ENCODE results near the gene SMAD5.

The SMAD5 gene

DNA sequence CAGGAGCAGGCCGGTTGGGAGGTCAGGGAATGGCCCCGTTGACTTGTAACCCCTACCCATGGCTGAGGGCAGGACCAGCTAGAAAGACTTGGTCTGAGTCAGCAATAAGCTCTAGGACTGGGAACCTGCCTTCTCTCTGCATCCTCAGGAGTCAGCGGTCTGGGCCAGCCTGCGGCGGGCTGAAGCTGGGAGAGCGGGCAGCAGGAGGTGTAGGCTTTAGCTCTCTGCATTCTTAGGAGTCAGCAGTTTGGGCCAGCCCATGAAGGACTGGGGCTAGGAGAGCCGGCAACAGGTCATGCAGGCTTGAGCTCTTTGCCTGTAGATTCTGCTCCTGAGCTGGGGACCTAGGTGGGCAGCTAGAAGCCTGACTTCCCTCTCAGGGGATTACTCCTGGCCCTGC is 66.8 kb downstream of the SMAD5 start:
- no peak for DNase-seq

DNA sequence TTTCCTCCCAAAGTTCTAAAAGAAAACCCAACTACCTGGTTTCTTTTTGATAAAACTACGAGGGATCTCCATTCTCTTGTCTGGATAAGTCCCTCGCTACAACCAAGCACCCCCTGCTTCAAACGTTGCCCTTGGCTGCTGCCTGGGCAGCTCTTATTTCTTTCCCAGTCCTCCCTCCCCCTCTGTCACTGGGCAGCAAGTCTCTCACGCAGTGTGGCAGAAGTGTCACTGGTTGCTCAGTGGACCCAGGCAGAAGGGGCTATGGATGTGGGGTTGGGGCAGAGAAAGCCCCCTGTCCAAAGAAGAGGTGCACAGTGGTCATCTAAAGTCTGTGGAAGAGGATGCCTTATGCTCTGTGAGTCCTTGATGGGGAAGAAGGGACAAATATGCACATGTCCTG is 67.5 kb downstream of the SMAD5 start:
- DNase-seq: no peak

DNA sequence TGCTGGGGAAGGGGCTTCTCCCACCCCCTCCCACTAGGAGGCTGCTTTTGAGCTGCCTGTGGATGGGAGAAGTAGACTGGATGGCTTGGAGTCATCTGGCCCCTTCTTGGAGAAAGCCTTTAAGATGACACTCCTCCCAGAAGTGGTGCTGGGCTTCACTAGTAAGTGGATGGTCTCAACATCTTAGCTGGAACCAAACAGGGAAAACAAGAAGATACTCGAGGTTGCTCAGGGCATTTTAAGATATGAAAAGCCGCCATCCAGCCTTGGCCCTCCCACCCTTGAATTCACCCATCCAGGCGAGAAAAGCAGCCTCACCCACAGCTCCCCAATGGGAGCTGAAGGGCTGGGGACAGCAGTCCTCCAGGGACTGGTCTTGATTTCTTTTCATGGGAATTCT is 68.1 kb downstream of the SMAD5 start:
- no peak for DNase-seq

DNA sequence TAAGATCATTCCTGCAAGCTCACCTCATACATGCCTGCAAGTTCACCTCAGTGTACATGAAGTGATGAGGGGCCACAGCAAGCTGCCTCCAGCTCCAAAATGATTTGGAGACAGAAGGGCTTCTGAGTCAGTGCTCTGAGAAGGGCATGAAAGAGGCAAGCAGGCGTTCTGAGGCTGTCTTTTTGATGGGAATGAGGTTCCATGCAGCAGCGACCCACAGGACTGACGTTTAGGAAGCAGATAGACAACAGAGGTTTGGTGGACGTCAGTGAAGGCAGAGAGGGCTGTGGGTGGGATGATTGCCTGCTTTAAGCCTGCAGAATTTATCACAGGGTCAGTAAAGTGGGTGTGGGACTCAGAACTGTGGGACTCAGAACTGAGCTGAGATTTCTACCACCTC is 69.2 kb downstream of the SMAD5 start:
- no peak for DNase-seq

DNA sequence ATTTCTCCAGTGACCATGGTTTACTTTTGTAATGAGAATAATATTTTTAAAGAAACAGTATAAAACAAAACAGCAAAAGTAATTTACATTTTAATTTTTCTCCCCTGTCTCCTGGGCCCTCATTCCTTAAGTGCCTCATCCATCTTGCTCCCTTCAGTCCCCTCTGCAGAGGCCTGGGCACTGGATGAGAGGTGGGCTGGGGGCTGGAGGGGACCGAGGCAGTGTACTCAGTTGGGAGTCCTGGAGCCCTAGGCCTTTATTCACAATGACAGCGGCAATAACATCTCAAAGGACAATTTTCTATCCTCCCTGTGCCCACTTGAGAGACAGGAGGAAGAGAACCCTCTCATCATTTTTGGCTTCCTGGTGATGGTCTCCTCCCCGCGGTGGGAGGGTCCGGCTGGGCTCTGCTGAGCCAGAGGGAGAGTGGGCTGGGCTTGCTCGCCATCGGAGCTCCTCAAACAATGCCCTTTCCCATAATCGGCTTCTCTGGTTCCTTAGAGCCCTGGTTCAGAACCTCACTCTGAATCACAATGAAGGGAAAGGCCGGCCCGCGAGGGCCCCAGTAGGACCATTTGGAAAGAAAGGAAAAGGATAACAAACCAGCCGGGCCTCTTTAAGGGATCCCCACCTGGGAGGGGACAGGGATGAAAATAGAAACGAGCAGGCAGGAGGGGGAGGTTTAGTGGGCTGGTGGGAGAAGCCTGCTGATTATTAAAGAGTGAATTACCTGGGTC is 70.0 kb downstream of the SMAD5 start:
- DNase-seq: no peak

DNA sequence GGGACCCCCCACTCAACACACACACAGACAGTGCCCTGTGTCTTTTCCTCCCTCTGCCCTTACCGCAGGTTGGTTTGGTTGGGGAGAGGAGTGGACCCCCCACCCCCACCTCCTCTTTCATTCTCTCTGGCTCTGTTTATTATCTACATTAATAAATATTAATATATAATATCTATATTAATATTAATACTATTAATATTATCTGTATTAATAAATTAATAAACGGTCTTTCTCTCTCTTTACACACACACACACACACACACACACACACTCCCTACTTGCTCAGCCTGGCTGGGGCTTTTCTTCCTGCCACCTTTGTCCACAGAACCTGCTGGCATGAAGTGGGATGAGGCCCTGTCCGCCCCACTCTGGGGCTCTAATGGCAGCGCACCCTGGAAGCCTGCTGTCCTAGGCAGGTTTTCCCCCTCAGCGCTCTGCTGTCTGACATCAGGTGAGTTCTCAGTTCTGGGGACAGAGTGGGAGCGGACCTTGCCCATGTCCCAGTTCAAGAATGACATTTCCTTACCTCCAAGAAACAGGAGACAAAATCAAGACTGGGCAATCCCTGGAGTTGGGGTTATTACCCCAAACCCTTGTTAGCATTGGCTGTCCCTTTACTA is 70.8 kb downstream of the SMAD5 start:
- no peak for DNase-seq

DNA sequence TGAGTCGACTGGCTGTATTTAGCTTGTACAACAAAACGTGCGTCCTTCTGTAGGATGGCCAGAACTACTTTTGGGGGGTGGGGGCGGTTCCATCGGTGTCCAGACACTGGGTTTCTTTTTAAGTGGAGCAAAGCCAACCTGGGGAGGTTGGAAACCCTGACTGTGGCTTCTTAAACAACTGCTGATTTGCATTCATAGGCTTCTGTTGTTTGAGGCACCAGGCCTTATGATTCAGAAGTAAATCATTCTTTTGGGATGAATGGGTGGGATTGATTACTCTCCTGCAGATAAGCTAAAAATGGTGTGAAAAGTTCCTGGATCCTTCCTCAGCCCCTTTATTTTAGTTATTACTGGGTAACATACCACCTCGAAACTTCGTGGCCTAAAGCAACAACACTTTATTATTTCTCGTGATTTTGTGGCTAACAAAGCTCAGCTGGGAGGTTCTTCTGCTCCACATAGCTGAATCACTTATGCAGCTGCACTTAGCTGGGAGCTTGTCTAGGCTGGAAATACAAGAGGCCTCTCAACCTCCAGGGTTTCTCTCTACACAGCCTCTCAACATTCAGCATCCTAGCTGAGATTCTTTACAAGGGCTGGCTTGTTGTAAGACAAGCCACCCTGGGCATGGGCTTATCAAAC is 72.5 kb downstream of the SMAD5 start:
- DNase-seq: no peak

DNA sequence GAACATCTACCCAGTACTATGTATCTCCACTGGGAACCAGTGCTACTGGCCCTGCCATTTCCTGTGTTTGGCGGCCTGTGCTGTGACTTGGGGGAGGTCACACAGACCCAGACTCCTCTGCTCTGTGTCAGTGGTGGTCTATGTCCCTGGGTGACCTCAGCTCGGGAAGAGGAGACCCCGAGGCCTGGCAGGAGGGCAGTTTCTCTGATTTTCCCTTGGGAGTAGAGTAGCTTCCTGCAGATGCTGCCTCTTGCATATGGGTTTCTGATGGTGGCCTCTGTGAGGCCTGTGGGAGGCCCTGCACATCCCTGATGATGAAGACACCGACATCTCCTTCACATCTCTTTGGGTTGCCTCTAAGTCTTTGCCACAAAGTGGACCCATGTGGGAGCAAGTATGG is 73.3 kb downstream of the SMAD5 start:
- DNase-seq: no peak

DNA sequence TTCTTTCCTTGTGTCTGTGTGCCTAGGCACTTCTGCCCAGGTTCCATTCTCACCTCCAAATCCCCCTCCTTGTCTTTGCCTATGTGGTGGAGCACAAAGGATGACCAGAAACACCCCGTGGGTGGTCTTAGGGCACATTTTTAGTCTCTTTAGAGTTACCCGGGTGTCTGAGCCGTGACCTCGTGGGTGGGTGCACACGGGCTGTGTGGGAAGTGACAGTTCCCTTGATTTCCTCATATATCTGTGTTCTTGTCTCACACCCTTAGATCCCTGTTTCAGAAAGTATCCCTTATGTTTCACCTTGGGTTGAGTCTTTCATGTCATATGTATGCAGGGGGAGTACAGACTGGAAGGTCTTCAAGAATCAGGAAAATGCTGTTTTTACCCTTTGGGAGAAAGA is 73.7 kb downstream of the SMAD5 start:
- no peak for DNase-seq

DNA sequence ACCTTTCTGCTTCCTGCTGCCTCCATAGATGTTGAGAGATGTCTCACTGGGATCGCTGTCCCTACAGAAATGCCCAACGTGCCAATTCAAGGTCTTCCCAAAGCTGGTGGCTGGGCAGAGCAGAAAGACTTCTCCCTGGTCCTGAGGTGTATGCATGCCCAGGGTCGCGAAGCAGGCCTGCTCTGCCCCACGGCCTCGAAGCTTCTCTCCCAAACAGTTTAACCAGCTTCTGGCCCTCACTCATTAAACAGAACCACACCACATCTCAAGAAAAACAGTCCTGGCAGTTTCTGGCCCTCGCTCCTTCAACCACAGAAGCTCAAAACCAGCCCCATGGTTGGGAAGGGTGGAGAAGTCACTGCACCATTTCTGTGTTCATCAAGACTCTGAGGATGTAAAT is 75.0 kb downstream of the SMAD5 start:
- no peak for DNase-seq

DNA sequence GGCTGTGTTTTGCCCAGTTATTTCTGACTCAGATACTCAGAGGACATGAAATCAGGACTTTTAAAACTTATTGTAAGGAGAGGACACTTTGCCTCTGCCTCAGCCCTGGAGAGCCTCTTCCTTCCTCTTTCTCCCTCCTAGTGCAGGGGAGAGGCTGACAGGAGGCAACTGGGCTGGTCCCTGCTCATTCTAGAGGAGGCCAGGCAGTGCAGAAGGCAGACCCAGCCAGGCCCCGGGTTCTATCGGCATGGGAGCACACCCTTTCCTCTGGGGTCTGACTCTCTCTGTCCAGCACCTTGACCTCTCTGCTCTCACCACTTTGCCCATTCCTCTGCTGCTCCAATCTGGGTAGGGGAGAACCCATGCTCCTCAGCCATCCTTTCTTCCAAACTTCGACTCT is 76.3 kb downstream of the SMAD5 start:
- no peak for DNase-seq

DNA sequence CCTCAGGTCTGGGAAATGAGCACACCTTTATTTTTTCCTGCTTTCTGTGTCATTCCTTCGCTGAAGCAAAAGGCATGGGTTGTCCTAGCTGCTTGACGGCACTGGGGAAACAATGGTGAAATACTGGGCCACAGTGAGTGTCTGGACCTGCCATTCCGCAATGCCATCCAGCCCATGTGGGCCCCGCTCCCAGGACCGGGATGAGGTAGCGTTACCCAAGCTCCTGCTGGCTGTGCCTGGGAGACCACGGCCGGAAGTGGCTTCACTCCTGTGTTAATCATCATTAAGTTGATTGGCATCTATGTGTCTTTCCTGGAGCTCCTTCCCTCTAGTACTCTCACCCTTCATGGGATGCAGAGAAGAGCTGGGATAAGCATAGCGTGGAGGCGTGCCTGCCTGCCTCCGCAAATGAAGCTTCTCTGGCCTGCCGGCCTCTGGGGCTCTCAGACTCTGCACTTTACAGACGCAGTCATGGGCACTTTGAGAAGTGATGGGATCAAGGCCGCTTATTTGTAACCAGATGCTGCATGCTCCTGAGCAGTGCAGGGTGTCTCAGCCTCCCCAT is 76.8 kb downstream of the SMAD5 start:
- DNase-seq: no peak

DNA sequence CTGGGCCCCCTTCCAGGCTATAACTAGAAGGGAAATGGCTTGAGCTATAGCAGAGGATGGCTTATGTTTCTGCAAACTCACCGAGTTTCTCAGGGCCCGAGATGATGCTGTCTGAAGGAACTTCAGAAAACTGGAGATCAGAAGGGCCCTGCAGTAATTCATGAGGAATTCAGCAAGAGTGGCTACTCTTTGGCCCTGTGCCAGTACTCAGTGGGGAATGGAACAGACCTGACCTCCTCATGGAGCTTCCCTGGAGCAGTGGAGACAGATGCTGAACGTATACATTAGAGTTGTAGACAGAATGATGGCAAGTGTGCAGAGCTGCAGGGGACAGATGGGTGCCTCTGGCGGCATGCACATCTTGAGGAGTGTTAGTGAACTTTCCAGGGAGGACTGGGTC is 77.6 kb downstream of the SMAD5 start:
- DNase-seq: no peak

DNA sequence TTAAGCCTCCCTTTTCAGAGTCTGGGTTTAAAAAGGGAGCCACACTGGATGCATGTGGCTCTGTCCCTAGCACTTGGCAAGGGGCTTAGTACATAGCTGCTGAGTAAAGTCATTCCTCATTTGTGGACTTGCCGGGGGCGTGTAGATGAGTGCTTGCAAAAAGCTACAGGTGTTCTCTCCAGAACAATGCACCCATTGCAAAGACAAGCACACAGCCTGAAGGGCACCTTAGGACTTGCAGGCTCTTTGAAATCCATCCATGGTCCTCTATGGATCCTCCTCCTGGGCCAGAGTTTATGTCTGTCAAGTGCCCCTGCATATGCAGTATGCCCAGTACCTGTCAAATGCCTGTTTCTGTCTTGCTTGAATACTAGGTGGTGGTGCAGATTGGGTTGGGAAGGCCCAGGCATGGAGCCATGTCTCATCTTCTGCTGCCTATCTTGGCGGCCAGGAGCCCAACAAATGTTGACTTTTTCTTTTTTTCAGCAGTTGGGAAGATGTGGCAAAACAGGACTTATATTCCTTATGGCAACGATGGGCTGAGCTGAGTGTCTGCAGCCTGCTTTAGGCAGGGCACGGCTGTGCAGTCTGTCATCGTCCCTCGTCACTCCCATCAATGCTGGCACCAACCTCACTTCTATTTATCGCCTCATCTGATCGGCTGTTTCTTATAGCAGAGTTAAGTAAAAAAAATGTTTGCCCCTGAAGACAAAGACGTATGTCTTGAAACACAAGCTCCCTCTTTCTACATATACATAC is 78.8 kb downstream of the SMAD5 start:
- DNase-seq: no peak

DNA sequence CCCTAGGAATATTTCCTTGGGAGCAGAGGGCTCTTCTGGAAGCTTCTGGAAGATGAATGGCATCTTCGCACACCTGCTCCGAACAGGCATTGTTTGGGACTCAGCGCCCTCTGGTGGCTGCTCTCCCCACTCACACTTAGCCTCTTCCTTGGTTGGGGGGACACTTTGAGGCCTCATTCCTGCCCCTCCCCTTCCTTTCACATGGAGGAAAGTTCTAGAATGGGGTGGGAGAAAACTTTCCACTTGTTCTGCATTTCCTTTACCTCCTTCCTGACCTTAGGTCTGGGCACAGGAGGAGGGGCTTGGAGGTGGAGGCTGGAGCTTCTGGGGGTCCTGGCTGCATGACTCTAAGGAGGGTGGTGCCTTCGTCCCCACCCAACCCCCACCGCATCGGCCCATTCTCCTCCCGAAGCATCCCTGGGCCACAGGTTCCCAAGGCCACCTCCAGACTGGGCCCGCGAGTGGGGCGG is 79.6 kb downstream of the SMAD5 start:
- no peak for DNase-seq

DNA sequence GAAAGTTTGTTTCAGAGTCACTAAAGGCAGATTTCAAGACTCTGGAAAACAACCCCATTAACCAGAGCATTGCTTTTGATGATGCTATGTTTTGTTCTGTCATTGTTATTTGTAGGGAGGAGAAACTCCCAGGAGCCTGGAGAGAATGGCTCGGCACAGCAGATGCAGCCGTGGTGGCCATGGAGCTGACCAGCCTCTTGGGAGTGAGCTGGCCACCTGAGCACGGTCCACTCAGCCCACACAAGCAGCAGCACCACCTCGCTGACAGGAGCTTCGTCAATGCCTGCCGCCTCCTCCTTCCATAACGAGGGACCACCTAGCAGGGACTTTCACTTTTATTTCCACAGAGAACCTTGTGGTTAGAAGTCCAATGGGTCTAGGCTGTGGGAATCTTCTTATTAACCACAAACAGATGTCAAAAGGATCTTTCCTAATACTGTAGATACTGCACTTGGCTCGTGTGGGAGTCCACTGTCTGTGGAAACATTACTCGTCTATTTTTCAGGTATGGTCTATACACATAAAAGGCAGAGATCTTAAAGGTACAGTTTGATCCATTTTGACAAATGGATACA is 81.4 kb downstream of the SMAD5 start:
- no peak for DNase-seq

DNA sequence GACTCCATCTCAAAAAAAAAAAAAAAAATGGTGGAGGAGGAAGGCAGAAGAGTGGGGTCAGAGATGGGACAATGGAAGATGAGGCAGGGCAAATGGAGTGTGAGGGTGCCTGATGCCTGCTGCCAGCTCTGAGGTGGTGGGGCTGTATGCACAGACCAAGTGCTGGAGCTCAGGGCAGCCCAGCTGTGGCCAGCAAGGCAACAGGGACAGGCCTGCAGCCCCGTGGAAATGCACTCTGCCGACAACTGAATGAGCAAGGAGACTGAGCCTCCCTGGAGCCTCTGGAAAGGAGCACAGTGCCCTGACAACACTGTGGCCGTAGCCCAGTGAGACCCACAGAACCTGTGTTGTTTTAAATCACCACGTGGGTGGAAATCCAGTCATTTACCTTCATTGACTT is 83.2 kb downstream of the SMAD5 start:
- DNase-seq: no peak

DNA sequence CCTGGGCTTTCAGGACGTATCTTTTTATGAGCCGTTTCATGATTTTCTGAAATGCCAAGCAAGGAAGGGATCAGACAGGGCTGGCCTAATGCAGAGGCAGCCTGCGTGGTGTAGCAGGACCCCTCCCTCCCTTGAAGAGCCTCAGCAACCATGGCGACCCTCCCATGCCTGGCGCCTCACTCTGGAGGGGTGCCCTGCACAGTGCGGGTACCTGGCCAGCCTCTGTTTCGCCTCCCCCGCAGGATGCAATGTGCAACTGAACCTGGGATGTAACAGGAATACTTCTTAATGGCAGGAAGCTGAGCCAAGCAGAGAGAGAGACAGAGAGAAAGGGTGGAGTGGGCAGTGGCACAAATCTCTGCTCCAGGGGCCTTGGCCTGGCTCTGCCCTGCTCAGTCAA is 83.6 kb downstream of the SMAD5 start:
- DNase-seq: no peak

DNA sequence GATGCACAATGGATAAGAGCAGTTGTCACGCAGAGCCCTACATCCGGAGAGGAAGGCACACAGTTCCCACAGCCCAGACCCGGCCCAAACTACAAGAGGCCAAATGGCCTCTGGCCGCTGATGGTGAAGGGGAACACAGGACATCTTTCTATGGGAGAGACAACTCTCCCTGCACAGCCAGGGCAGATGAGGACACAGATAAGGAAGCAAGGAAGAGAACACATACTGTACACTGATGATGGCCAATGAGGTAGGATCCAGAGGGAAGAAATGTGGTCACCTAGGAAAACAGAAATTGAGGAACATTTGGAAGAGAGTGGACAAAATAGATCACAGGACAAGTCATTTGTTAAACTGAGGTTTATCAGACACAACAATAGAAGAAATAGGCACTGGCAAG is 88.7 kb downstream of the SMAD5 start:
- DNase-seq: no peak

DNA sequence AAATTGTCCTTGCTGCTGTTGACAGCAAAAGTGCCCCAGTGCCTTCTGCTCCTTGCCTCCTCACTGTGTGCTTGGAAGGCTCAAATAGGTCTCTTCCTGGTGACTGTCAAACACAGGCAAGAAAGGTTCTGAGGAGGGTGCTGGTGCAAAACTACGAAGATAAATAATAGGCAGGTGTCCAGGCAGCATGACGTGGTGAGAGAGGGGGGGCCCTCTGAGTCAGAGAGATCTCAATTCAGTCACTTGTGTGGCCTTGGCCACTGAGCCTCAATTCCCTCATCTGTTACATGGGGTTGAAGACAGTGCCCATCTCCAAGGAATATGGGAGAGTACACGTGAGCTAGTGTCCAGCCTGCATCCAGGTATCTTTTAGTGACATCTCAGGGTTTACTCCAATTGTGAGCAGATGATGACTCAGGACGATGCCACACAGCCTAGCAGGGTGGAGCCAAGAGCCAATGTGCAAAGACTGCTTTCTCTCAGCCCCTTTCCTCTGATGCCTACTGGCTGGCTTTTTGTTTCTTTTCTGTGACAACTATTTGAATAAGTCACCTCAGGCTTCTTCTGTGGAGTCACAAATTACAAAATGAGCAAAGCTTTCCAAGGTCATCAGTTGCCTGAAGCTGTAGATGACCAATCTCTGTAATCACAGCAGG is 90.1 kb downstream of the SMAD5 start:
- DNase-seq: no peak

DNA sequence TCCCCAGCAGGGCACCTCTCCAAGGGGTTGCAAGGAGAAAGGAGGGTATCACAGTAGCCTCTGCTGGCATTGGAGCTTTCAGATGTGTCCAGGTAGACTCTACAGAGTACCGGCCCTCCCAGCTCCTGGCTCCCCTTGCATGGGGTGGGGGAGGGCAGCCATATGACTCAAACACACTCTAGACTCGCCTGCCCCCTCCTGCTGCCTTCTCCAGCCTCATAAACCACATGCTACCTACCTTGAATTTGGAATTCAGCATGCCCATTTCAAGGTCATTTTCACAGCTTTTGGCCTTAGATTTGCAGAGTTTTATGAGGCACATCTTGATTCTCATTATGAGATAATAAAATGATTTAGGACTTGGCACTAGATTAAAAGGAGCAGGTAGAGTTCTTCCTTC is 93.2 kb downstream of the SMAD5 start:
- no peak for DNase-seq

DNA sequence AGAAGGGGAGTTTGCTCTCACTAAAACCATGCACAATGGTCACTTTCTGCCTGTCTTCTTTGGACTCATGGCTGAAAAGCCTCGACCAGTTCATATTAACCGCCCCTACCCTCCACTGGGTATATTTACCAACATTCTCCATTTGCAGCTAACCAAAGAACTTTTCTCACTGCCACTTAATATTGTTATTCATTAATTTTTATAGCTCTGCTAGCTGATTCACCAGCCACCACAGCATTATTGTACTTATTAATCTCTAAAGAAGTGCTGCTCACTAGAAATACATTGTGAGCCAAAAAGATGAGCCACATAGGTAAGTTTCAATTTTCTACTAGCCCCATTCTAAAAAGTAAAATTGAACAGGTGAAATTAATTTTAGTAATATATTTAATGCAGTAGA is 93.8 kb downstream of the SMAD5 start:
- DNase-seq: no peak

Data from NCI-H774 (cell line).